ENCODE data around the gene POLE.

Gene POLE

DNA sequence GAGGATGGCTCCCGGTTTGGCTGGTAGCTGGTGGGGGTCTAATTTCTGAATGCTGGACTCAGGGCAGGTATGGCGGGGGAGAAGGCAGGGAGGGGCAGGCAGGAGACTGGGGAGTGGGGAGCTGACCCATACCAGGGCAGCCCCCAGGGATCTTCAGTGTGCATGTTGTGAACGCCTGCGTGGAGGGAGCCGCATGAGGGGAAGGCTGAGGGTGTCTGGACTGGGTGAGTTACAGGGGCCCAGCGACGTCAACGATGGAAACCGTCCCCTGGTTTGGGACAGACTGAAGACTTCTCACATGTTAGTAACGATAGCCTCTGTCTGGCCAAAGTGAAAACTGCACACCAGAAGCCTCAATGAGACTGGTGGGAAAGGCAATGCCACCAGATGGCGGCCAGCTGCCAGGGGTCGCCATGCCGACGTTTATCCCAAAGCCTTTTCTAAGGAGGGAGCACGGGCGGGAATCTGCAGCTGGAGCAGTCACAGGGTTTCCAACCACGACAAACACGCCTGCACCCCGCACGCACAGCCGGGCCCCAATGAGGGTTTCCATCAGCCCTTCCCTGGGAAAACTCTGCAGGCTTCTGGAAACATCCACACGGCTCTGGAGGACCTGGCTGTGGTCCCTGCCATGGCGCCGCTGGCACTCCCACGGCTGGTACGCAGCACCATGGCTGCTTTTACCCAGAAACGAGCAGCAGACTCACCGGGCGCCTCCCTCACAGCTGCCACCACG lies 37.5 kb upstream of the POLE start:
- Histone ChIP-seq H3K4me1 (ENCODE audit: control insufficient read depth, low read depth, low read length) (no peaks in the 10 kb centered on the region), H3K4me3 (ENCODE audit: low read length) (no peak overlapping the region), H3K9ac (ENCODE audit: low read length) (no peak overlapping the region), H3K36me3 (ENCODE audit: control insufficient read depth, low read depth, low read length) (peaks cover 78% of the 10 kb centered on the region), H3K9me3 (ENCODE audit: control insufficient read depth, low read depth, low read length) (no peaks in the 10 kb centered on the region), H3K27me3 (ENCODE audit: control insufficient read depth, insufficient read depth, low read length) (no peaks in the 10 kb centered on the region), H3K27ac (ENCODE audit: low read length) (no peak overlapping the region)

DNA sequence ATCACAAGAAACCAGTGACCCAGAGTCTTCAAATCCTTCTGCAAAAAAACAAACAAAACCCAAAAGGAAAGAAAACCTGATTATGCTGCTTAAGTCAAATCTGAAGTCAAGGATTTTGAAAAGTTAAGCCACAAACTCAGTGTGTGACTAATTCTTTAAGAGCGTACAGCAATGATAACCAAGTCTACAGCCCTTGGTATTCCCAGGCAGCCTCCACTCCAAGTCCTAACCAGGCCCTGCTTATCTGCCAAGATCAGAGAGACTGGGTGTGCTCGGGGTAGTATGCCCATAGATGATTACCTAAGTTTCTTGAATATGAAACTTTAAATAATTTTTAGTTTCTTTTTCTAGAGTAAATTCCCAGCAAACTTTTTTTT lies 36.6 kb upstream of the POLE start:
- Histone ChIP-seq H3K36me3 (ENCODE audit: control insufficient read depth, low read depth, low read length) (peaks cover 83% of the 10 kb centered on the region), H3K27me3 (ENCODE audit: control insufficient read depth, insufficient read depth, low read length) (no peaks in the 10 kb centered on the region), H3K27ac (ENCODE audit: low read length) (no peak overlapping the region), H3K4me3 (ENCODE audit: low read length) (no peak overlapping the region), H3K9ac (ENCODE audit: low read length) (no peak overlapping the region), H3K9me3 (ENCODE audit: control insufficient read depth, low read depth, low read length) (no peaks in the 10 kb centered on the region), H3K4me1 (ENCODE audit: control insufficient read depth, low read depth, low read length) (no peaks in the 10 kb centered on the region)

GRCh38 chr12:132723015-132723763 lies 36.0 kb upstream of the POLE start:
- H3K27me3 ChIP-seq (ENCODE audit: control insufficient read depth, insufficient read depth, low read length) = no peaks in the 10 kb centered on the region
- peaks cover 80% of the 10 kb centered on the region for H3K36me3 ChIP-seq (ENCODE audit: control insufficient read depth, low read depth, low read length)
- no peaks in the 10 kb centered on the region for H3K9me3 ChIP-seq (ENCODE audit: control insufficient read depth, low read depth, low read length)
- no peak overlapping the region for H3K27ac ChIP-seq (ENCODE audit: low read length)
- no peaks in the 10 kb centered on the region for H3K4me1 ChIP-seq (ENCODE audit: control insufficient read depth, low read depth, low read length)
- no peak overlapping the region for H3K9ac ChIP-seq (ENCODE audit: low read length)
- H3K4me3 ChIP-seq (ENCODE audit: low read length) = no peak overlapping the region

- Histone ChIP-seq H3K4me3 (ENCODE audit: low read length) (no peak overlapping the region), H3K36me3 (ENCODE audit: control insufficient read depth, low read depth, low read length) (peaks cover 59% of the 10 kb centered on the region), H3K9me3 (ENCODE audit: control insufficient read depth, low read depth, low read length) (no peaks in the 10 kb centered on the region), H3K9ac (ENCODE audit: low read length) (no peak overlapping the region), H3K27ac (ENCODE audit: low read length) (no peak overlapping the region), H3K27me3 (ENCODE audit: control insufficient read depth, insufficient read depth, low read length) (no peaks in the 10 kb centered on the region), H3K4me1 (ENCODE audit: control insufficient read depth, low read depth, low read length) (no peaks in the 10 kb centered on the region)
Observed at GRCh38 chr12:132720606-132721345, 33.6 kb upstream of the POLE start.

- Histone ChIP-seq H3K36me3 (ENCODE audit: control insufficient read depth, low read depth, low read length) (peaks cover 54% of the 10 kb centered on the region), H3K9me3 (ENCODE audit: control insufficient read depth, low read depth, low read length) (no peaks in the 10 kb centered on the region), H3K9ac (ENCODE audit: low read length) (no peak overlapping the region), H3K27ac (ENCODE audit: low read length) (no peak overlapping the region), H3K4me1 (ENCODE audit: control insufficient read depth, low read depth, low read length) (no peaks in the 10 kb centered on the region), H3K27me3 (ENCODE audit: control insufficient read depth, insufficient read depth, low read length) (no peaks in the 10 kb centered on the region), H3K4me3 (ENCODE audit: low read length) (no peak overlapping the region)
Observed at GRCh38 chr12:132719954-132720324, 32.8 kb upstream of the POLE start.

GRCh38 chr12:132719141-132719953 lies 32.2 kb upstream of the POLE start:
- Histone ChIP-seq H3K36me3 (ENCODE audit: control insufficient read depth, low read depth, low read length) (peaks cover 54% of the 10 kb centered on the region), H3K4me3 (ENCODE audit: low read length) (no peak overlapping the region), H3K9ac (ENCODE audit: low read length) (no peak overlapping the region), H3K27me3 (ENCODE audit: control insufficient read depth, insufficient read depth, low read length) (no peaks in the 10 kb centered on the region), H3K4me1 (ENCODE audit: control insufficient read depth, low read depth, low read length) (no peaks in the 10 kb centered on the region), H3K9me3 (ENCODE audit: control insufficient read depth, low read depth, low read length) (no peaks in the 10 kb centered on the region), H3K27ac (ENCODE audit: low read length) (no peak overlapping the region)

DNA sequence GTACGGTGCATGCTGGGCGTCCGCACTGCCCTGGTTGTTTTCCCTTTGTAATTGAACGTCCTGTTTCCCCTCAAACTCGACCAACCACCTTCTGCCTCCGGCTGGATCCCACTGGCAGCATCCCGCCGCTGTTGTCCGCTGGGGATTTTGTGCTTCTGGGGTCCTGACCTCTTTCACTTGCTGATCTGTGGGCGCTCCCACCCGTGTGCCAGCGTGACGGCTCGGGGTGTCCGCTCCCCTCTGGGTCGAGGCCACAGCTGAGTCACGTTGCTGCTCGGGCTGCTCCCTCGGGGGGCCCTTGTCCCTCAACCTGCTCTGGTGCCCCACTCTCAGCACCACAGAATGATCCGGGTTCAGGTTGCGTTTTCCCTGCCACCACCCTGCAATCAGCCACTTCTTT lies 31.5 kb upstream of the POLE start:
- H3K36me3 ChIP-seq (ENCODE audit: control insufficient read depth, low read depth, low read length) = peaks cover 51% of the 10 kb centered on the region
- no peak overlapping the region for H3K27ac ChIP-seq (ENCODE audit: low read length)
- H3K4me1 ChIP-seq (ENCODE audit: control insufficient read depth, low read depth, low read length) = no peaks in the 10 kb centered on the region
- H3K9ac ChIP-seq (ENCODE audit: low read length) = no peak overlapping the region
- no peaks in the 10 kb centered on the region for H3K9me3 ChIP-seq (ENCODE audit: control insufficient read depth, low read depth, low read length)
- no peak overlapping the region for H3K4me3 ChIP-seq (ENCODE audit: low read length)
- H3K27me3 ChIP-seq (ENCODE audit: control insufficient read depth, insufficient read depth, low read length) = no peaks in the 10 kb centered on the region

- Histone ChIP-seq H3K27ac (ENCODE audit: low read length) (no peak overlapping the region), H3K9ac (ENCODE audit: low read length) (no peak overlapping the region), H3K4me3 (ENCODE audit: low read length) (no peak overlapping the region), H3K9me3 (ENCODE audit: control insufficient read depth, low read depth, low read length) (no peaks in the 10 kb centered on the region), H3K27me3 (ENCODE audit: control insufficient read depth, insufficient read depth, low read length) (no peaks in the 10 kb centered on the region), H3K4me1 (ENCODE audit: control insufficient read depth, low read depth, low read length) (no peaks in the 10 kb centered on the region), H3K36me3 (ENCODE audit: control insufficient read depth, low read depth, low read length) (peaks cover 43% of the 10 kb centered on the region)
Observed at GRCh38 chr12:132717531-132718387, 30.6 kb upstream of the POLE start.

- H3K27ac ChIP-seq (ENCODE audit: low read length) = no peak overlapping the region
- no peaks in the 10 kb centered on the region for H3K9me3 ChIP-seq (ENCODE audit: control insufficient read depth, low read depth, low read length)
- no peak overlapping the region for H3K9ac ChIP-seq (ENCODE audit: low read length)
- no peaks in the 10 kb centered on the region for H3K4me1 ChIP-seq (ENCODE audit: control insufficient read depth, low read depth, low read length)
- H3K4me3 ChIP-seq (ENCODE audit: low read length) = no peak overlapping the region
- H3K27me3 ChIP-seq (ENCODE audit: control insufficient read depth, insufficient read depth, low read length) = no peaks in the 10 kb centered on the region
- peaks cover 43% of the 10 kb centered on the region for H3K36me3 ChIP-seq (ENCODE audit: control insufficient read depth, low read depth, low read length)
Observed at GRCh38 chr12:132717011-132717410, 29.9 kb upstream of the POLE start.

DNA sequence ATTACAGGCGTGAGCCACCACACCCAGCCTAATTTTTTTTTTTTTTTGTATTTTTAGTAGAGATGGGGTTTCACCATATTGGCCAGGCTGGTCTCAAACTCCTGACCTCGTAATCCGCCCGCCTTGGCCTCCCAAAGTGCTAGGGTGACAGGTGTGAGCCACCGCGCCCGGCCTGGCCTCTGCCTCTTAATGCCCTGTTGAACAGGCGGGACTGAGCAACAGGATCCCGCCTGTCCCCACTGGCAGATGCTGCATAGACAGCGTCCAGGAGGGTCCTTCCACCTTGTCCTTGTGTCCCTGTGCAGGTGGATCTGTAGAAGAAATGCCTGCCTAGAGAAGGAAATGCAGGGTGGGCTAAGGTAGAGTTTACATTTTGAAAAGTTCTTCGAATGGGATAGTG lies 29.2 kb upstream of the POLE start:
- H3K9me3 ChIP-seq (ENCODE audit: control insufficient read depth, low read depth, low read length) = no peaks in the 10 kb centered on the region
- H3K9ac ChIP-seq (ENCODE audit: low read length) = no peak overlapping the region
- H3K27me3 ChIP-seq (ENCODE audit: control insufficient read depth, insufficient read depth, low read length) = no peaks in the 10 kb centered on the region
- no peak overlapping the region for H3K4me3 ChIP-seq (ENCODE audit: low read length)
- peaks cover 39% of the 10 kb centered on the region for H3K36me3 ChIP-seq (ENCODE audit: control insufficient read depth, low read depth, low read length)
- H3K27ac ChIP-seq (ENCODE audit: low read length) = no peak overlapping the region
- no peaks in the 10 kb centered on the region for H3K4me1 ChIP-seq (ENCODE audit: control insufficient read depth, low read depth, low read length)

Measured in iPS-18a (cell line).